OCI-LY3 (cell line): Measurements from ENCODE around the gene PSMA6.

Experiments used
- EZH2phosphoT487 ChIP-seq: fragments of 200-600 bp; shearing (Covaris generic); IDR thresholded peaks from 2 replicates; pipeline ENCODE4 v1.6.1; 2018; ENCODE audit warnings: antibody characterized with exemption, mixed run types, low read depth
- TF ChIP-seq, protein P1 (sequence below): fragments of 200-600, 300-600 bp; sonication (generic); IDR thresholded peaks from 2 replicates; pipeline ENCODE4 v1.5.1; 2014; ENCODE audit warnings: antibody characterized with exemption, low read length, low read depth

GRCh38 chr14:35286707-35287106 is 5.5 kb upstream of the PSMA6 start:
- TF ChIP-seq, protein P1, sequence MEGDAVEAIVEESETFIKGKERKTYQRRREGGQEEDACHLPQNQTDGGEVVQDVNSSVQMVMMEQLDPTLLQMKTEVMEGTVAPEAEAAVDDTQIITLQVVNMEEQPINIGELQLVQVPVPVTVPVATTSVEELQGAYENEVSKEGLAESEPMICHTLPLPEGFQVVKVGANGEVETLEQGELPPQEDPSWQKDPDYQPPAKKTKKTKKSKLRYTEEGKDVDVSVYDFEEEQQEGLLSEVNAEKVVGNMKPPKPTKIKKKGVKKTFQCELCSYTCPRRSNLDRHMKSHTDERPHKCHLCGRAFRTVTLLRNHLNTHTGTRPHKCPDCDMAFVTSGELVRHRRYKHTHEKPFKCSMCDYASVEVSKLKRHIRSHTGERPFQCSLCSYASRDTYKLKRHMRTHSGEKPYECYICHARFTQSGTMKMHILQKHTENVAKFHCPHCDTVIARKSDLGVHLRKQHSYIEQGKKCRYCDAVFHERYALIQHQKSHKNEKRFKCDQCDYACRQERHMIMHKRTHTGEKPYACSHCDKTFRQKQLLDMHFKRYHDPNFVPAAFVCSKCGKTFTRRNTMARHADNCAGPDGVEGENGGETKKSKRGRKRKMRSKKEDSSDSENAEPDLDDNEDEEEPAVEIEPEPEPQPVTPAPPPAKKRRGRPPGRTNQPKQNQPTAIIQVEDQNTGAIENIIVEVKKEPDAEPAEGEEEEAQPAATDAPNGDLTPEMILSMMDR: no peak
- no peak for TF ChIP-seq EZH2phosphoT487
